Cardiac fibroblast (primary cell): Measurements from ENCODE around the gene PRR32.
"Not testable (repeated sequence)": the region's sequence is repeated elsewhere in the genome, so short reads cannot be mapped to it uniquely, and the experiment has no call there.

Experiments
- DNase-seq, 2 donors: peaks; one replicate each; pipeline versions ENCODE4 v3.0.0 to v3.0.0-alpha.2; 2010; ENCODE audit warnings: low read depth in 2 of 2
- H3K4me3 ChIP-seq, 2 donors: replicated peaks in 1 of 2; 1 replicate in 1 of 2; 2 replicates in 1 of 2; pipeline ENCODE4 v1.5.1; 2011; ENCODE audit warnings: low read depth in 2 of 2, low read length in 2 of 2, mild to moderate bottlenecking in 2 of 2, moderate library complexity in 1 of 2
- CTCF ChIP-seq: IDR thresholded peaks from one replicate; pipeline ENCODE4 v1.5.1; 2011; ENCODE audit warnings: low read depth, mild to moderate bottlenecking, low read length, inconsistent platforms

Gene PRR32

GRCh38 chrX:126819429-126819828, at the start of gene PRR32:
Gene PRR32 (plus strand): TSS chrX:126819729. CDS start chrX:126819844, 115 bp downstream.
- TF ChIP-seq CTCF: no peak
- DNase-seq: no peak
- no peak within 1 kb of the TSS for H3K4me3 ChIP-seq

- H3K4me3 ChIP-seq: no peak overlapping the region
- peak; percentile 14 for TF ChIP-seq CTCF
- peak in 1 of 2 donors; percentile 7 for DNase-seq
Measured at GRCh38 chrX:126770179-126770578, 49.4 kb upstream of the PRR32 start.

GRCh38 chrX:126785539-126785938, 34.0 kb upstream of the PRR32 start:
- DNase-seq: no peak
- TF ChIP-seq CTCF: no peak
- no peak overlapping the region for H3K4me3 ChIP-seq

GRCh38 chrX:126799059-126799458, 20.5 kb upstream of the PRR32 start:
- no peak overlapping the region for H3K4me3 ChIP-seq
- TF ChIP-seq CTCF: no peak
- DNase-seq: no peak

GRCh38 chrX:126806784-126807183, 12.7 kb upstream of the PRR32 start:
- not testable (repeated sequence) for DNase-seq, H3K4me3 ChIP-seq

- no peak for TF ChIP-seq CTCF
- no peak overlapping the region for H3K4me3 ChIP-seq
- DNase-seq: no peak
Measured at GRCh38 chrX:126815806-126816205, 3.7 kb upstream of the PRR32 start.

GRCh38 chrX:126820700-126821420, 1.3 kb downstream of the PRR32 start:
- no peak for DNase-seq
- no peak for TF ChIP-seq CTCF
- H3K4me3 ChIP-seq: no peak overlapping the region
